HG02642 (cell line): Measurements from ENCODE around the gene USP9X.
A peak's percentile ranks its signal among the peaks of the same experiment; 100 is the strongest.
"Not testable (repeated sequence)": the region's sequence is repeated elsewhere in the genome, so short reads cannot be mapped to it uniquely, and the experiment has no call there.

ENCODE experiments used
- ATAC-seq: cut with Tn5 transposase; IDR thresholded peaks from one replicate; pipeline ENCODE4 v1.9.1; 2021; ENCODE audit warnings: mild to moderate bottlenecking; ENCODE audit not compliant: unreplicated experiment, poor library complexity

USP9X gene

GRCh38 chrX:41084893-41085511 is at the start of gene USP9X:
Gene USP9X (plus strand): TSS chrX:41085445. CDS start chrX:41123629, 38,184 bp downstream.
- peak; percentile 63 for ATAC-seq

GRCh38 chrX:41035582-41035981 is 49.7 kb upstream of the USP9X start:
- ATAC-seq: no peak

- no peak for ATAC-seq
Measured at GRCh38 chrX:41036668-41037326, 48.4 kb upstream of the USP9X start.

- no peak for ATAC-seq
Measured at GRCh38 chrX:41043196-41043595, 42.0 kb upstream of the USP9X start.

GRCh38 chrX:41043674-41044345 is 41.4 kb upstream of the USP9X start:
- no peak for ATAC-seq

GRCh38 chrX:41045960-41046567 is 39.2 kb upstream of the USP9X start:
- ATAC-seq: no peak

- ATAC-seq: no peak
Measured at GRCh38 chrX:41047878-41048534, 37.2 kb upstream of the USP9X start.

- no peak for ATAC-seq
Measured at GRCh38 chrX:41050359-41050758, 34.9 kb upstream of the USP9X start.

- no peak for ATAC-seq
Measured at GRCh38 chrX:41051288-41051687, 34.0 kb upstream of the USP9X start.

- no peak for ATAC-seq
Measured at GRCh38 chrX:41055740-41056139, 29.5 kb upstream of the USP9X start.

GRCh38 chrX:41063276-41063675 is 22.0 kb upstream of the USP9X start:
- not testable (repeated sequence) for ATAC-seq

GRCh38 chrX:41064018-41064417 is 21.2 kb upstream of the USP9X start:
- ATAC-seq: no peak

- no peak for ATAC-seq
Measured at GRCh38 chrX:41066391-41066790, 18.9 kb upstream of the USP9X start.

- ATAC-seq: no peak
Measured at GRCh38 chrX:41066969-41067368, 18.3 kb upstream of the USP9X start.

GRCh38 chrX:41067721-41068120 is 17.5 kb upstream of the USP9X start:
- no peak for ATAC-seq

- ATAC-seq: no peak
Measured at GRCh38 chrX:41076742-41077141, 8.5 kb upstream of the USP9X start.

- ATAC-seq: no peak
Measured at GRCh38 chrX:41081821-41082220, 3.4 kb upstream of the USP9X start.

- no peak for ATAC-seq
Measured at GRCh38 chrX:41082783-41083182, 2.5 kb upstream of the USP9X start.

- peak; percentile 70 for ATAC-seq
Measured at GRCh38 chrX:41084044-41084892, 977 bp upstream of the USP9X start.

GRCh38 chrX:41085512-41085877 is 250 bp downstream of the USP9X start:
- ATAC-seq: peak; percentile 34
